Measurements from ENCODE around the gene RXFP2. TPM values are rescaled to one million over a fixed set of nuclear protein-coding genes. Genes with fewer than 3 reads are reported as not detected.

Gene RXFP2
- total and polyA plus RNA-seq, 2 donors (not counting 3 experiments of a cell fraction or from before 2014, with no cell fraction given), result not detected

DNA sequence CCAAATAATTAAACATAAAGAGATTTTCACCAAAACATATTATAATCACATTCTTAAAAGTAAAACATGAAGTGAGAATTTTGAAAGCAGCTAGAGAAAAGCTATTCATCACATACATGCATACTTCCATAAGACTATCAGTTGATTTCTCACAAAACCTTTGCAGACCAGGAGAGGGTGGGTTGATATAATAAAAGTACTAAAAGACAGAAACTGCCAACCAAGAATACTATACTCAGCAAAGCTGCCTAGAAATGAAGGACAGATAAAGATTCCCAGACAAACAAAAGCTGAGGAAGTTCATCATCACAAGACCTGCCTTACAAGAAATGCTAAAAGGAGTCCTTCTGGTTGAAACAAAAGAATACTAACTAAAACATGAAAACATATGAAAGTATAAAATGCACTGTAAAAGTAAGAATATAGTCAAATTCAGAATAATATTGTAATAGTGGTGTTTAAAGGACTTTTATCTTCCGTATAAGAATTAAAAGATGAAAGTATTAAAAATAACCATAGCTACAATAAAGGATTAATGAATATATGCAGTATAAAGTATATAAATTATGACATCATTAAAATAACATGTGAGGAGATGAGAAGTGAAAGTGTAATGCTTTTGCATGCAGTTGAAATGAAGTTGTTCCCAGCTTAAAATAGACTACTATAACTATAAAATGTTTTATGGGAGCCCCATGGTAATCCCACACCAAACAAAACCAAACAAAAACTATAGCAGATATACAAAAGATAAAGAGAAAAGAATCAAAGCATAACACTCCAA is 76.2 kb downstream of the RXFP2 start:
- H3K9me3 ChIP-seq (replicated peaks; ENCODE audit: control insufficient read depth, insufficient read depth, low read length), result no peaks in the 10 kb centered on the region

DNA sequence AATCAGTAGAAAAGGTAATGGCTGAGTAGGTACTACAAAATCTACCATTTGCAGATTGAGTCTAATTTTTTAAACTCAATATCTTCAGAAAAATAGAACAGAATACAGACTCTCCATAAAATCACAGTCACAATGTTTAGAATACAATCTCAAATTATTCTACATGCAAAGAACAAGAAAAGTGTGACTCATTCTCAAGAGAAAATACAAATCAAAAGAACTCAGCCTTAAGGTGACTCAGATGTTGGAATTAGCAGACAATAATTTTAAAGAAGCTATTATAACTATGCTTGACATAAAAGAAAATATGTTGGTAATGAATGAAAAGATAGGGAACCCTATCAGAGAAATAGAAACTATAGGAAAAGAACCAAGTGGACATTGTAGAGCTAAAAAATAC is 78.9 kb downstream of the RXFP2 start:
- ChIA-PET POLR2A (no interaction called here), CTCF (interaction anchor here (1.0 kb wide), 1 partner anchor 9 kb away, joined by 4 read pairs; no protein-coding TSS in a partner anchor)
- DNase-seq (ENCODE audit: low read depth, low spot score) (no peak), FAIRE-seq (no peak)
- Histone ChIP-seq H3K79me2 (ENCODE audit: control insufficient read depth, insufficient read depth, low read length) (no peaks in the 10 kb centered on the region), H2AFZ (ENCODE audit: low read depth, low read length) (no peak overlapping the region), H3K36me3 (ENCODE audit: control insufficient read depth in 2 of 2, extremely low read depth in 1 of 2, insufficient read depth in 2 of 2, low read length in 2 of 2) (no peaks in the 10 kb centered on the region), H3K9me3 (replicated peaks; ENCODE audit: control insufficient read depth, insufficient read depth, low read length) (no peaks in the 10 kb centered on the region), H3K4me3 (replicated peaks in 1 of 3; ENCODE audit: insufficient read depth in 1 of 3, low read depth in 1 of 3, low read length in 3 of 3) (no peak overlapping the region), H3K4me1 (ENCODE audit: control insufficient read depth, extremely low read depth, insufficient read depth, low read length) (no peaks in the 10 kb centered on the region), H3K27me3 (ENCODE audit: control insufficient read depth in 2 of 2, insufficient read depth in 2 of 2, low read length in 2 of 2) (peaks cover 2 to 6% of the 10 kb centered on the region in 2 experiments), H4K20me1 (replicated peaks; ENCODE audit: control insufficient read depth, extremely low read depth, insufficient read depth, low read length) (no peaks in the 10 kb centered on the region), H3K9me1 (replicated peaks; ENCODE audit: control insufficient read depth, extremely low read depth, insufficient read depth, low read length) (no peaks in the 10 kb centered on the region), H3K9ac (replicated peaks; ENCODE audit: extremely low read depth, insufficient read depth, low read length) (no peak overlapping the region), H3K27ac (ENCODE audit: insufficient read depth, low read depth, low read length) (no peak overlapping the region), H3K4me2 (ENCODE audit: insufficient read depth, low read length) (no peak overlapping the region)
- intact Hi-C loops (cut with micrococcal nuclease) (no loop called here), dilution Hi-C loops (cut with MboI; ENCODE audit: extremely low pct_ligation_motif_present, low sequenced_read_pairs) (no loop called here)
- TF ChIP-seq, protein P1, sequence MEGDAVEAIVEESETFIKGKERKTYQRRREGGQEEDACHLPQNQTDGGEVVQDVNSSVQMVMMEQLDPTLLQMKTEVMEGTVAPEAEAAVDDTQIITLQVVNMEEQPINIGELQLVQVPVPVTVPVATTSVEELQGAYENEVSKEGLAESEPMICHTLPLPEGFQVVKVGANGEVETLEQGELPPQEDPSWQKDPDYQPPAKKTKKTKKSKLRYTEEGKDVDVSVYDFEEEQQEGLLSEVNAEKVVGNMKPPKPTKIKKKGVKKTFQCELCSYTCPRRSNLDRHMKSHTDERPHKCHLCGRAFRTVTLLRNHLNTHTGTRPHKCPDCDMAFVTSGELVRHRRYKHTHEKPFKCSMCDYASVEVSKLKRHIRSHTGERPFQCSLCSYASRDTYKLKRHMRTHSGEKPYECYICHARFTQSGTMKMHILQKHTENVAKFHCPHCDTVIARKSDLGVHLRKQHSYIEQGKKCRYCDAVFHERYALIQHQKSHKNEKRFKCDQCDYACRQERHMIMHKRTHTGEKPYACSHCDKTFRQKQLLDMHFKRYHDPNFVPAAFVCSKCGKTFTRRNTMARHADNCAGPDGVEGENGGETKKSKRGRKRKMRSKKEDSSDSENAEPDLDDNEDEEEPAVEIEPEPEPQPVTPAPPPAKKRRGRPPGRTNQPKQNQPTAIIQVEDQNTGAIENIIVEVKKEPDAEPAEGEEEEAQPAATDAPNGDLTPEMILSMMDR (IDR thresholded peaks at IDR 0.05; ENCODE audit: extremely low read depth in 1 of 2, insufficient read depth in 1 of 2, low read depth in 1 of 2, low read length in 2 of 2), result no peak
- TF ChIP-seq POLR2A (IDR thresholded peaks at IDR 0.05; ENCODE audit: low read depth, low read length) (no peak), EZH2 (IDR thresholded peaks at IDR 0.05; ENCODE audit: borderline replicate concordance, low read depth, low read length, severe bottlenecking) (no peak), POLR2AphosphoS5 (IDR thresholded peaks at IDR 0.05; ENCODE audit: insufficient read depth, low read depth, low read length) (no peak), FOS (IDR thresholded peaks at IDR 0.05; ENCODE audit: borderline replicate concordance, insufficient read depth, low read length) (no peak), MYC (IDR thresholded peaks at IDR 0.05; ENCODE audit: low read depth, low read length) (no peak), JUN (IDR thresholded peaks at IDR 0.05; ENCODE audit: borderline replicate concordance, insufficient read depth, insufficient read length, low read depth) (no peak), GATA2 (IDR thresholded peaks at IDR 0.05; ENCODE audit: insufficient read depth, insufficient read length, low read depth, low read length) (no peak)
- TF ChIP-seq, protein P2, sequence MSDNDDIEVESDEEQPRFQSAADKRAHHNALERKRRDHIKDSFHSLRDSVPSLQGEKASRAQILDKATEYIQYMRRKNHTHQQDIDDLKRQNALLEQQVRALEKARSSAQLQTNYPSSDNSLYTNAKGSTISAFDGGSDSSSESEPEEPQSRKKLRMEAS (IDR thresholded peaks at IDR 0.05; ENCODE audit: insufficient read depth, insufficient read length), result no peak
- no TSS peak for BruUV-seq (replicated peaks)

More for the DNA sequence above, 76.2 kb downstream of the RXFP2 start:
- no peak overlapping the region for H3K27ac ChIP-seq (ENCODE audit: insufficient read depth, low read depth, low read length)
- intact Hi-C loops (cut with micrococcal nuclease) (no loop called here), dilution Hi-C loops (cut with MboI; ENCODE audit: extremely low pct_ligation_motif_present, low sequenced_read_pairs) (no loop called here)
- peaks cover 2% of the 10 kb centered on the region in 2 experiments for H3K27me3 ChIP-seq (ENCODE audit: control insufficient read depth in 2 of 2, insufficient read depth in 2 of 2, low read length in 2 of 2)
- TF ChIP-seq GATA2 (IDR thresholded peaks at IDR 0.05; ENCODE audit: insufficient read depth, insufficient read length, low read depth, low read length) (no peak), JUN (IDR thresholded peaks at IDR 0.05; ENCODE audit: borderline replicate concordance, insufficient read depth, insufficient read length, low read depth) (no peak), MYC (IDR thresholded peaks at IDR 0.05; ENCODE audit: low read depth, low read length) (no peak), POLR2A (IDR thresholded peaks at IDR 0.05; ENCODE audit: low read depth, low read length) (no peak)
- no peak overlapping the region for H3K4me2 ChIP-seq (ENCODE audit: insufficient read depth, low read length)
- no peak overlapping the region for H2AFZ ChIP-seq (ENCODE audit: low read depth, low read length)
- H3K79me2 ChIP-seq (ENCODE audit: control insufficient read depth, insufficient read depth, low read length), result no peaks in the 10 kb centered on the region
- FAIRE-seq (no peak), DNase-seq (ENCODE audit: low read depth, low spot score) (no peak)
- no peaks in the 10 kb centered on the region for H3K4me1 ChIP-seq (ENCODE audit: control insufficient read depth, extremely low read depth, insufficient read depth, low read length)
- H3K9ac ChIP-seq (replicated peaks; ENCODE audit: extremely low read depth, insufficient read depth, low read length), result no peak overlapping the region
- H3K4me3 ChIP-seq (replicated peaks in 1 of 3; ENCODE audit: insufficient read depth in 1 of 3, low read depth in 1 of 3, low read length in 3 of 3), result no peak overlapping the region
- H3K9me1 ChIP-seq (replicated peaks; ENCODE audit: control insufficient read depth, extremely low read depth, insufficient read depth, low read length), result no peaks in the 10 kb centered on the region
- POLR2A ChIA-PET, result no interaction called here
- BruUV-seq (replicated peaks), result no TSS peak
- no peaks in the 10 kb centered on the region for H4K20me1 ChIP-seq (replicated peaks; ENCODE audit: control insufficient read depth, extremely low read depth, insufficient read depth, low read length)
- CTCF ChIA-PET, result interaction anchor here (1.0 to 1.3 kb wide), 2 partner anchors 94 to 290 kb away, joined by 3 to 6 read pairs; no protein-coding TSS in a partner anchor
- no peaks in the 10 kb centered on the region for H3K36me3 ChIP-seq (ENCODE audit: control insufficient read depth in 2 of 2, extremely low read depth in 1 of 2, insufficient read depth in 2 of 2, low read length in 2 of 2)

All from endothelial cell of umbilical vein (primary cell).